Hepatocyte (in vitro differentiated cells): ENCODE results near the gene KRT76. TPM values are rescaled to one million over a fixed set of nuclear protein-coding genes. Genes with fewer than 3 reads are reported as not detected.
"Not testable (repeated sequence)": the region's sequence is repeated elsewhere in the genome, so short reads cannot be mapped to it uniquely, and the experiment has no call there.

Source experiments
- DNase-seq: peaks from one replicate; pipeline ENCODE4 v3.0.0-alpha.2; 2016; ENCODE audit warnings: low spot score
- H2AFZ ChIP-seq: fragments of 200-600 bp; sonication (generic); 2 replicates; pipeline ENCODE4 v1.6.0; 2016; ENCODE audit warnings: antibody characterized with exemption, mild to moderate bottlenecking
- H3K27ac ChIP-seq: fragments of 200-600 bp; sonication (generic); 2 replicates; pipeline ENCODE4 v1.5.1; 2016; ENCODE audit warnings: mild to moderate bottlenecking
- H3K27me3 ChIP-seq: fragments of 200-600 bp; sonication (generic); 2 replicates; pipeline ENCODE4 v1.6.1; 2016
- H3K36me3 ChIP-seq: fragments of 200-600 bp; sonication (generic); replicated peaks from 2 replicates; pipeline ENCODE4 v1.5.1; 2016; ENCODE audit warnings: low read depth; ENCODE audit not compliant: insufficient read depth
- H3K4me1 ChIP-seq: fragments of 200-600 bp; sonication (generic); 2 replicates; pipeline ENCODE4 v1.5.1; 2016; ENCODE audit warnings: mild to moderate bottlenecking, moderate library complexity; ENCODE audit not compliant: insufficient read depth
- H3K4me2 ChIP-seq: fragments of 200-600 bp; sonication (generic); 2 replicates; pipeline ENCODE4 v1.6.0; 2016
- H3K4me3 ChIP-seq: fragments of 200-600 bp; sonication (generic); 2 replicates; pipeline ENCODE4 v1.5.1; 2016; ENCODE audit warnings: mild to moderate bottlenecking
- H3K79me2 ChIP-seq: fragments of 200-600 bp; sonication (generic); 2 replicates; pipeline ENCODE4 v1.6.0; 2017; ENCODE audit warnings: mild to moderate bottlenecking
- H3K9me2 ChIP-seq: fragments of 200-600 bp; sonication (generic); replicated peaks from 2 replicates; pipeline ENCODE4 v1.6.0; 2017; ENCODE audit warnings: mild to moderate bottlenecking; ENCODE audit not compliant: insufficient read depth
- H3K9me3 ChIP-seq: fragments of 200-600 bp; sonication (generic); 2 replicates; pipeline ENCODE4 v1.5.1; 2016; ENCODE audit warnings: low read depth, mild to moderate bottlenecking
- H4K20me1 ChIP-seq: fragments of 200-600 bp; sonication (generic); 2 replicates; pipeline ENCODE4 v1.6.0; 2016; ENCODE audit warnings: mild to moderate bottlenecking; ENCODE audit not compliant: insufficient read depth, poor library complexity, severe bottlenecking
- EZH2 ChIP-seq: fragments of 200-600 bp; sonication (generic); IDR thresholded peaks from 2 replicates; pipeline ENCODE4 v1.6.1; 2016; ENCODE audit warnings: antibody characterized with exemption, mild to moderate bottlenecking, borderline replicate concordance
- EZH2phosphoT487 ChIP-seq: fragments of 200-600 bp; sonication (generic); IDR thresholded peaks from one replicate; pipeline ENCODE4 v1.6.1; 2018; ENCODE audit warnings: antibody characterized with exemption, mild to moderate bottlenecking, low read depth, moderate library complexity; ENCODE audit not compliant: unreplicated experiment, severe bottlenecking
- WGBS: methylation state at CpG from one replicate; pipeline ENCODE4 v1.1.6; 2016; ENCODE audit warnings: low lambda C conversion rate; ENCODE audit errors: missing lambda C conversion rate; 5-methylcytosine and 5-hydroxymethylcytosine counted together
- polyA plus RNA-seq: library from polyadenylated mRNA; unstranded; fragments of >200 nt; fragmentation: Nextera tagmentation; extraction: Ambion mirVana; gene quantifications from 2 replicates; pipeline ENCODE4 v1.2.1, GENCODE V29; 2016
- total RNA-seq: library from RNA; depleted of rRNA; stranded (reverse); fragments of >200 nt; gene quantifications from 2 replicates; pipeline ENCODE4 v1.2.3, GENCODE V29; 2014
- TF ChIP-seq, protein P1 (sequence below): fragments of 200-600 bp; sonication (generic); IDR thresholded peaks from 2 replicates; pipeline ENCODE4 v1.5.1; 2016; ENCODE audit warnings: antibody characterized with exemption, mild to moderate bottlenecking; ENCODE audit not compliant: poor library complexity

KRT76 gene
- total and polyA plus RNA-seq, 2 experiments from 2014 or later: not detected

DNA sequence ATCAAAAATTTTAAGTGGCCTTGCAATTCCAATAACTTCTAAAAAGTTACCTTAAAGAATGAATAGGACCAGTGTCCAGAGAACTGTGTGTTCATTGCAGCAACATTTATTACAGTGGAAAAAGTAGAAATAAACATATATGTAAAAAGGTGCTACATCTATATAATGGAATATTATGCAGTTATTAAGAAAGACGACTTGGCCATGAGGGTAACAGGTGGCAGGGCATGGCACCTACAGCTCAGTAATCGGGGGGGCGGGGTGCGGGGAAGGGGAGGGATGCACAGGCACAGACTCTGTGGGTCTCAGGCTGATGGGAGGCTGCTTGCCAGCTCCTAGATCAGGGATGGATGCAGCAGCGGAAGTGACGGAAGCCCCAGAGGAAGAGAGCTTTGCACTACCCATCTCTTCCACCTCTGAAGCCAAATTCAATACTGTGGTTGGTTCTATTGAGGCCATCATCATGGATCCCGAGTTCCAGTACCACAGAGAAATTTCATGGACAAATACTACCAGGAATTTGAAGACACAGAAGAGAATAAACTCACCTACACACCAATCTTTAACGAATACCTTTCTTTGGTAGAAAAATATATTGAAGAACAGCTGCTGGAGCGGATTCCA is 14.0 kb downstream of the KRT76 start:
- Histone ChIP-seq H3K79me2 (no peaks in the 10 kb centered on the region), H3K4me1 (no peaks in the 10 kb centered on the region), H3K9me3 (no peaks in the 10 kb centered on the region), H3K9me2 (no peaks in the 10 kb centered on the region), H3K27ac (no peak overlapping the region), H3K36me3 (no peaks in the 10 kb centered on the region), H4K20me1 (no peaks in the 10 kb centered on the region), H3K27me3 (peaks cover 10% of the 10 kb centered on the region), H3K4me2 (no peak overlapping the region), H3K4me3 (no peak overlapping the region), H2AFZ (no peak overlapping the region)
- no peak for TF ChIP-seq EZH2phosphoT487
- no peak for TF ChIP-seq EZH2
- TF ChIP-seq, protein P1, sequence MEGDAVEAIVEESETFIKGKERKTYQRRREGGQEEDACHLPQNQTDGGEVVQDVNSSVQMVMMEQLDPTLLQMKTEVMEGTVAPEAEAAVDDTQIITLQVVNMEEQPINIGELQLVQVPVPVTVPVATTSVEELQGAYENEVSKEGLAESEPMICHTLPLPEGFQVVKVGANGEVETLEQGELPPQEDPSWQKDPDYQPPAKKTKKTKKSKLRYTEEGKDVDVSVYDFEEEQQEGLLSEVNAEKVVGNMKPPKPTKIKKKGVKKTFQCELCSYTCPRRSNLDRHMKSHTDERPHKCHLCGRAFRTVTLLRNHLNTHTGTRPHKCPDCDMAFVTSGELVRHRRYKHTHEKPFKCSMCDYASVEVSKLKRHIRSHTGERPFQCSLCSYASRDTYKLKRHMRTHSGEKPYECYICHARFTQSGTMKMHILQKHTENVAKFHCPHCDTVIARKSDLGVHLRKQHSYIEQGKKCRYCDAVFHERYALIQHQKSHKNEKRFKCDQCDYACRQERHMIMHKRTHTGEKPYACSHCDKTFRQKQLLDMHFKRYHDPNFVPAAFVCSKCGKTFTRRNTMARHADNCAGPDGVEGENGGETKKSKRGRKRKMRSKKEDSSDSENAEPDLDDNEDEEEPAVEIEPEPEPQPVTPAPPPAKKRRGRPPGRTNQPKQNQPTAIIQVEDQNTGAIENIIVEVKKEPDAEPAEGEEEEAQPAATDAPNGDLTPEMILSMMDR: no peak
- no peak for DNase-seq
- WGBS: 72% methylated on average over 9 of the region's 9 CpGs

GRCh38 chr12:52761802-52762201 is 15.3 kb downstream of the KRT76 start:
- no peak overlapping the region for H2AFZ ChIP-seq
- H3K27ac ChIP-seq: no peak overlapping the region
- H4K20me1 ChIP-seq: no peaks in the 10 kb centered on the region
- no peaks in the 10 kb centered on the region for H3K4me1 ChIP-seq
- no peaks in the 10 kb centered on the region for H3K36me3 ChIP-seq
- 84% methylated on average over 2 of the region's 2 CpGs for WGBS
- DNase-seq: no peak
- TF ChIP-seq, protein P1: no peak
- no peak for TF ChIP-seq EZH2
- no peak for TF ChIP-seq EZH2phosphoT487
- peaks cover 13% of the 10 kb centered on the region for H3K27me3 ChIP-seq
- no peaks in the 10 kb centered on the region for H3K9me2 ChIP-seq
- no peak overlapping the region for H3K4me2 ChIP-seq
- no peaks in the 10 kb centered on the region for H3K9me3 ChIP-seq
- no peak overlapping the region for H3K4me3 ChIP-seq
- no peaks in the 10 kb centered on the region for H3K79me2 ChIP-seq

GRCh38 chr12:52761218-52761617 is 15.9 kb downstream of the KRT76 start:
- H3K36me3 ChIP-seq, H3K4me3 ChIP-seq, H3K27me3 ChIP-seq: not testable (repeated sequence)

GRCh38 chr12:52760623-52761022 is 16.5 kb downstream of the KRT76 start:
- no peaks in the 10 kb centered on the region for H4K20me1 ChIP-seq
- no peaks in the 10 kb centered on the region for H3K9me2 ChIP-seq
- peaks cover 8% of the 10 kb centered on the region for H3K27me3 ChIP-seq
- H3K4me3 ChIP-seq: no peak overlapping the region
- no peaks in the 10 kb centered on the region for H3K36me3 ChIP-seq
- TF ChIP-seq, protein P1: no peak
- no peak for TF ChIP-seq EZH2phosphoT487
- TF ChIP-seq EZH2: no peak
- H2AFZ ChIP-seq: no peak overlapping the region
- no peak overlapping the region for H3K27ac ChIP-seq
- H3K4me1 ChIP-seq: no peaks in the 10 kb centered on the region
- DNase-seq: no peak
- no peaks in the 10 kb centered on the region for H3K9me3 ChIP-seq
- H3K4me2 ChIP-seq: no peak overlapping the region
- H3K79me2 ChIP-seq: no peaks in the 10 kb centered on the region

More at GRCh38 chr12:52761218-52761617, 15.9 kb downstream of the KRT76 start:
- 75% methylated on average over 8 of the region's 8 CpGs for WGBS
- not testable (repeated sequence) for H4K20me1 ChIP-seq, H3K27ac ChIP-seq, H3K79me2 ChIP-seq, H2AFZ ChIP-seq, H3K4me1 ChIP-seq, DNase-seq, H3K4me2 ChIP-seq, H3K9me2 ChIP-seq, H3K9me3 ChIP-seq
